ENCODE results near the gene PDSS2. TPM values are rescaled to one million over a fixed set of nuclear protein-coding genes. Genes with fewer than 3 reads are reported as not detected.

PDSS2 gene
- total and polyA plus RNA-seq, 2 of the 8 experiments (the other 6 are each of a cell fraction or from before 2014, with no cell fraction given): 10.7 to 16.1 TPM

- Histone ChIP-seq H3K36me3 (ENCODE audit: control insufficient read depth in 2 of 4, insufficient read depth in 4 of 4, low read length in 3 of 4) (no peaks in the 10 kb centered on the region), H3K4me1 (replicated peaks in 1 of 4; ENCODE audit: control insufficient read depth in 3 of 4, insufficient read depth in 4 of 4, low read length in 3 of 4) (no peaks in the 10 kb centered on the region), H3K14ac (ENCODE audit: insufficient read length) (no peak overlapping the region), H3K79me1 (ENCODE audit: low read depth, low read length) (no peaks in the 10 kb centered on the region), H4K5ac (ENCODE audit: insufficient read length, low read depth, low read length) (no peak overlapping the region), H2BK15ac (ENCODE audit: low read length) (no peak overlapping the region), H3K4me3 (ENCODE audit: extremely low read depth in 1 of 4, insufficient read depth in 2 of 4, low read depth in 3 of 4, low read length in 4 of 4) (no peak overlapping the region), H3K27me3 (replicated peaks in 1 of 4; ENCODE audit: control insufficient read depth in 3 of 4, extremely low read depth in 1 of 4, insufficient read depth in 3 of 4, low read length in 3 of 4) (no peaks in the 10 kb centered on the region), H2BK120ac (replicated peaks; ENCODE audit: low read depth, low read length) (no peak overlapping the region), H2BK5ac (ENCODE audit: low read depth, low read length) (no peak overlapping the region), H3K27ac (ENCODE audit: low read depth, low read length) (no peak overlapping the region), H2AK5ac (ENCODE audit: low read depth, low read length) (no peak overlapping the region), H3K23me2 (ENCODE audit: low read depth, low read length) (no peaks in the 10 kb centered on the region), H2AFZ (ENCODE audit: low read length) (no peak overlapping the region), H2BK20ac (ENCODE audit: low read length) (no peak overlapping the region), H3K79me2 (ENCODE audit: control insufficient read depth in 1 of 2, insufficient read depth in 2 of 2, low read length in 2 of 2) (no peaks in the 10 kb centered on the region), H3K56ac (replicated peaks; ENCODE audit: insufficient read length, low read depth, low read length) (no peak overlapping the region), H3K23ac (ENCODE audit: insufficient read length) (no peak overlapping the region), H3K4me2 (ENCODE audit: insufficient read depth in 1 of 2, low read depth in 2 of 2, low read length in 2 of 2) (no peak overlapping the region), H3K9ac (replicated peaks in 1 of 4; ENCODE audit: extremely low read depth in 1 of 4, low read depth in 3 of 4, low read length in 3 of 4) (no peak overlapping the region), H2BK12ac (ENCODE audit: low read depth, low read length) (no peak overlapping the region), H4K8ac (ENCODE audit: extremely low read depth, insufficient read depth, low read length) (no peak overlapping the region), H4K91ac (replicated peaks; ENCODE audit: insufficient read length, low read length) (no peak overlapping the region), H3K18ac (ENCODE audit: extremely low read depth, low read length) (no peak overlapping the region), H4K20me1 (replicated peaks in 1 of 2; ENCODE audit: control insufficient read depth in 1 of 2, insufficient read depth in 2 of 2, low read length in 2 of 2) (no peaks in the 10 kb centered on the region), H3K9me3 (ENCODE audit: insufficient read depth in 2 of 2, low read depth in 1 of 2, low read length in 1 of 2) (no peaks in the 10 kb centered on the region), H3K4ac (replicated peaks; ENCODE audit: insufficient read length, low read depth, low read length) (no peak overlapping the region)
- no peak for FAIRE-seq
- no peak for DNase-seq (ENCODE audit: low read depth in 1 of 2, low spot score in 2 of 2)
- ChIA-PET CTCF (ENCODE audit: partially characterized antibody) (interaction anchor here (1.0 to 1.5 kb wide), 2 partner anchors 74 to 468 kb away, joined by 3 read pairs; no protein-coding TSS in a partner anchor), POLR2A (ENCODE audit: partially characterized antibody) (interaction anchor here (1.1 kb wide), 1 partner anchor 12 kb away, joined by 4 read pairs; no protein-coding TSS in a partner anchor)
- WGBS, 2 experiments (ENCODE audit: extremely low coverage in 1 of 2, insufficient coverage in 1 of 2, insufficient read length in 1 of 2, insufficient replicate concordance in 2 of 2, low coverage in 1 of 2, low lambda C conversion rate in 2 of 2, missing lambda C conversion rate in 1 of 2): 75% methylated on average over 6 of the region's 6 CpGs; no CpG with 5 or more reads in 1 of the 2 experiments
- TF ChIP-seq HDAC6 (IDR thresholded peaks at IDR 0.05; ENCODE audit: low read depth, low read length) (no peak), NRF1 (IDR thresholded peaks at IDR 0.05; ENCODE audit: low read depth, low read length) (no peak), CTCF (IDR thresholded peaks at IDR 0.05; ENCODE audit: control extremely low read depth in 1 of 3, insufficient read depth in 1 of 3, low read depth in 1 of 3, low read length in 3 of 3) (no peak), NANOG (IDR thresholded peaks at IDR 0.05; ENCODE audit: insufficient read depth, low read depth, low read length, poor library complexity, severe bottlenecking) (no peak), RAD21 (IDR thresholded peaks at IDR 0.05 in 1 of 2, conservative IDR thresholded peaks at IDR 0.05 in 1 of 2; ENCODE audit: low read depth in 2 of 2, low read length in 2 of 2) (no peak), POLR2A (IDR thresholded peaks at IDR 0.05; ENCODE audit: control extremely low read depth in 1 of 2, low read depth in 2 of 2, low read length in 2 of 2) (no peak), CTBP2 (IDR thresholded peaks at IDR 0.05; ENCODE audit: borderline replicate concordance, insufficient read depth, insufficient read length, low read length) (no peak), SP1 (IDR thresholded peaks at IDR 0.05; ENCODE audit: low read depth, low read length) (no peak), BCL11A (IDR thresholded peaks at IDR 0.05; ENCODE audit: low read depth in 2 of 2, low read length in 2 of 2) (no peak), SRF (IDR thresholded peaks at IDR 0.05; ENCODE audit: low read depth, low read length) (no peak), TAF1 (IDR thresholded peaks at IDR 0.05; ENCODE audit: low read depth, low read length) (no peak)
These were observed 271.7 kb downstream of the PDSS2 start for GRCh38 chr6:107187630-107188029.
